Activated CD8-positive, alpha-beta T cell treated with anti-CD3 and anti-CD28 coated beads for 36 hours (primary cell): ENCODE results near the gene TMEM244. TPM values are rescaled to one million over a fixed set of nuclear protein-coding genes. Genes with fewer than 3 reads are reported as not detected.

Experiments
- ATAC-seq: fragments of 200-7000 bp; cut with Tn5 transposase; one replicate; pipeline ENCODE4 v1.10.0; 2021; ENCODE audit warnings: mild to moderate bottlenecking, moderate library complexity
- CTCF ChIA-PET: fragments of 350-600 bp; sonication (Branson Sonifier 250); formaldehyde crosslinking; loops from one replicate; lab custom pipeline; 2021; ENCODE audit warnings: antibody characterized with exemption; lab: Charles Lee
- POLR2A ChIA-PET: fragments of 350-600 bp; sonication (Branson Sonifier 250); formaldehyde crosslinking; loops from one replicate; lab custom pipeline; 2021; ENCODE audit warnings: antibody characterized with exemption; lab: Charles Lee
- DNase-seq: peaks from one replicate; pipeline ENCODE4 v3.0.0-alpha.2; 2020
- H3K27ac Mint-ChIP-seq: one replicate; pipeline ENCODE4 v1.8.0; 2021; ENCODE audit warnings: mild to moderate bottlenecking, mixed read lengths
- H3K27me3 Mint-ChIP-seq: one replicate; pipeline ENCODE4 v1.8.0; 2021; ENCODE audit warnings: mixed read lengths
- H3K36me3 Mint-ChIP-seq: one replicate; pipeline ENCODE4 v1.8.0; 2021; ENCODE audit warnings: low read depth, mixed read lengths
- H3K4me1 Mint-ChIP-seq: one replicate; pipeline ENCODE4 v1.8.0; 2021; ENCODE audit warnings: low read depth, mixed read lengths
- H3K4me3 Mint-ChIP-seq: one replicate; pipeline ENCODE4 v1.8.0; 2021; ENCODE audit warnings: mild to moderate bottlenecking, moderate library complexity, mixed read lengths
- H3K9me3 Mint-ChIP-seq: one replicate; pipeline ENCODE4 v1.8.0; 2021; ENCODE audit warnings: mixed read lengths
- intact Hi-C: fragments of 100-400 bp; cut with micrococcal nuclease; formaldehyde crosslinking; loops from one replicate; pipeline ENCODE4 v1.10.0; 2022
- total RNA-seq, 2 experiments: library from RNA; stranded (reverse); gene quantifications; one replicate each; pipeline ENCODE4 v1.2.3, GENCODE V29; 2021
- TF ChIP-seq, protein P1 (sequence below): fragments of 200-600 bp; IDR thresholded peaks from one replicate; pipeline ENCODE4 v1.8.0; 2022; ENCODE audit warnings: antibody characterized with exemption, mild to moderate bottlenecking

The TMEM244 gene
- total RNA-seq = under 1 TPM in 1 of 2 experiments, not detected in 1; 0.54 TPM

DNA sequence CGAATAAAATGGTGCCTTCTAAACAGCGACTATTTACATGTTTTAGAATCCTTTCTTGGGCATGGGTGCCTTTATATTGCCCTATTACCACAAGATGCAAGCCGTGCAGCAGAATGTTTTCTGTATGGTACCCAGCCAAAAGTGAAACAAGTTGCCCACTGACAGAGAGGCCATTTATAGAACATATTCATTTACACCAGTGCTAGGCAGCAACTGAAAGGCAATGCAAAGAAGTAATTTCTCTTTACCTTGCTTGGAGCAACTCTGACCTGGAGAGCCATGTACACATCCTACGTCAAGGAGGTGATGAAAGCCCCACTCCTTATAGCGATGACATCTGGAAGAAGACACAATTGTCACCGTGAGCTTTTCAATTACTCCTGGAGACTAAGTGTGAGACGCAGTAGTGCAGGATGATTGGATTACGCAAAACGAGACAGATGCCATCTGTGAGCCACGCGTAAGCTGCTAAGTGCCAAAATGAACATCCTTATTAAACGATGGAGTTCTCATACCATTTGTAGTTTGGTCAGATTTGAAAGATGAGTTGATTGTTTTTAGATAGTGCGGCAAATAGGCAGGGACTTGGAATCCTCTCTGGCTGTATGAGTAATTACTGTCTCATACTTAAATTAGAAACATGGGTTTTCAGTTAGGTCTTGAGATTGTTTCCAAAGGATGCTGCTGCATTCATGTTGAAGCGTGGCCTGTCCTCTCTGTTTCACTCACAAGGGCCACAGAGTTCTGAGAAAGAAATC is at the start of gene TMEM244:
Gene TMEM244 (minus strand): TSS at position 408 of the 758 bp plus-strand sequence. CDS start 127 bp downstream, at position 281.
- Mint-ChIP-seq H3K9me3 (no peaks in the 10 kb centered on the region), H3K27ac (peak within 1 kb of the TSS; percentile 70), H3K4me3 (peak within 1 kb of the TSS; percentile 68), H3K4me1 (peaks cover 7% of the 10 kb centered on the region), H3K27me3 (no peaks in the 10 kb centered on the region), H3K36me3 (no peaks in the 10 kb centered on the region)
- TF ChIP-seq, protein P1, sequence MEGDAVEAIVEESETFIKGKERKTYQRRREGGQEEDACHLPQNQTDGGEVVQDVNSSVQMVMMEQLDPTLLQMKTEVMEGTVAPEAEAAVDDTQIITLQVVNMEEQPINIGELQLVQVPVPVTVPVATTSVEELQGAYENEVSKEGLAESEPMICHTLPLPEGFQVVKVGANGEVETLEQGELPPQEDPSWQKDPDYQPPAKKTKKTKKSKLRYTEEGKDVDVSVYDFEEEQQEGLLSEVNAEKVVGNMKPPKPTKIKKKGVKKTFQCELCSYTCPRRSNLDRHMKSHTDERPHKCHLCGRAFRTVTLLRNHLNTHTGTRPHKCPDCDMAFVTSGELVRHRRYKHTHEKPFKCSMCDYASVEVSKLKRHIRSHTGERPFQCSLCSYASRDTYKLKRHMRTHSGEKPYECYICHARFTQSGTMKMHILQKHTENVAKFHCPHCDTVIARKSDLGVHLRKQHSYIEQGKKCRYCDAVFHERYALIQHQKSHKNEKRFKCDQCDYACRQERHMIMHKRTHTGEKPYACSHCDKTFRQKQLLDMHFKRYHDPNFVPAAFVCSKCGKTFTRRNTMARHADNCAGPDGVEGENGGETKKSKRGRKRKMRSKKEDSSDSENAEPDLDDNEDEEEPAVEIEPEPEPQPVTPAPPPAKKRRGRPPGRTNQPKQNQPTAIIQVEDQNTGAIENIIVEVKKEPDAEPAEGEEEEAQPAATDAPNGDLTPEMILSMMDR = no peak
- intact Hi-C loops = no loop called here
- DNase-seq = peak; percentile 16
- CTCF ChIA-PET = interaction anchor here (1.2 to 1.4 kb wide), 2 partner anchors 85 to 160 kb away, joined by 3 read pairs; no protein-coding TSS in a partner anchor
- POLR2A ChIA-PET = no interaction called here
- peak; percentile 66 for ATAC-seq

- no peaks in the 10 kb centered on the region for H3K36me3 Mint-ChIP-seq
- DNase-seq (no peak), ATAC-seq (no peak)
- TF ChIP-seq, protein P1 = no peak
- H3K27ac Mint-ChIP-seq = no peak overlapping the region
- H3K9me3 Mint-ChIP-seq = no peaks in the 10 kb centered on the region
- no peaks in the 10 kb centered on the region for H3K27me3 Mint-ChIP-seq
- ChIA-PET CTCF (interaction anchor here (1.7 kb wide), 1 partner anchor 15 kb away, joined by 4 read pairs; no protein-coding TSS in a partner anchor), POLR2A (no interaction called here)
- H3K4me1 Mint-ChIP-seq = peaks cover 1% of the 10 kb centered on the region
- intact Hi-C loops = no loop called here
- H3K4me3 Mint-ChIP-seq = no peak overlapping the region
Observed at GRCh38 chr6:129908858-129909257, 47.7 kb upstream of the TMEM244 start.

DNA sequence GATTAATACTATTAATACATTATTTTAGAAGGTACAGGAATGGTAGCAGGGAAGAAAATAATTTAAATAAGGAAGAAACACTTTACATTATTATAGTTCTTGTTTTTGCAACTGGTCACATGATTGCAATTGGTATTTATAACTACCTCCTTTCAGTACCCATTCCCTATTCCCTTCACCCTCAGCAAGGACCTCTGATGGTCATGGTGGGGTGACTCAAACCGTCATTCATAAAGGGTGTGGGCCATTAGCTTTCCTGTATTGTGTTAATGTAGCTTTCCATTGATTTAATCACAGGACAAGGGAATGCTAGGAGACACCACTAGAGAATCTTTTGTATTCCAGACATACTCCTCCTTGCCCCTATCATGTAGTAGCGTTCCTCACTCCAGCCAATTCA is 47.2 kb upstream of the TMEM244 start:
- ATAC-seq (no peak), DNase-seq (no peak)
- Mint-ChIP-seq H3K27ac (no peak overlapping the region), H3K36me3 (no peaks in the 10 kb centered on the region), H3K4me3 (no peak overlapping the region), H3K27me3 (no peaks in the 10 kb centered on the region), H3K9me3 (no peaks in the 10 kb centered on the region), H3K4me1 (peaks cover 1% of the 10 kb centered on the region)
- TF ChIP-seq, protein P1 = no peak
- intact Hi-C loops = no loop called here
- POLR2A ChIA-PET = interaction anchor here (0.5 kb wide), 1 partner anchor 98 kb away, joined by 3 read pairs; no protein-coding TSS in a partner anchor
- CTCF ChIA-PET = interaction anchor here (1.2 to 1.7 kb wide), 2 partner anchors 15 to 311 kb away, joined by 3 to 4 read pairs; no protein-coding TSS in a partner anchor

- ATAC-seq (no peak), DNase-seq (no peak)
- H3K27ac Mint-ChIP-seq = no peak overlapping the region
- ChIA-PET POLR2A (no interaction called here), CTCF (interaction anchor here (1.1 kb wide), 1 partner anchor 115 kb away, joined by 3 read pairs; no protein-coding TSS in a partner anchor)
- intact Hi-C loops = no loop called here
- TF ChIP-seq, protein P1 = no peak
- H3K9me3 Mint-ChIP-seq = peaks cover 1% of the 10 kb centered on the region
- H3K4me1 Mint-ChIP-seq = peaks cover 1% of the 10 kb centered on the region
- H3K27me3 Mint-ChIP-seq = peaks cover 3% of the 10 kb centered on the region
- no peak overlapping the region for H3K4me3 Mint-ChIP-seq
- H3K36me3 Mint-ChIP-seq = no peaks in the 10 kb centered on the region
Observed at GRCh38 chr6:129906515-129907077, 45.5 kb upstream of the TMEM244 start.

- Mint-ChIP-seq H3K4me1 (peaks cover 1% of the 10 kb centered on the region), H3K36me3 (no peaks in the 10 kb centered on the region), H3K9me3 (peaks cover 1% of the 10 kb centered on the region), H3K27ac (no peak overlapping the region), H3K4me3 (no peak overlapping the region), H3K27me3 (peaks cover 5% of the 10 kb centered on the region)
- POLR2A ChIA-PET = no interaction called here
- DNase-seq (no peak), ATAC-seq (no peak)
- TF ChIP-seq, protein P1 = no peak
- CTCF ChIA-PET = interaction anchor here (1.1 kb wide), 1 partner anchor 118 kb away, joined by 3 read pairs; no protein-coding TSS in a partner anchor
- intact Hi-C loops = no loop called here
Observed at GRCh38 chr6:129903082-129903481, 42.0 kb upstream of the TMEM244 start.
